ENCODE data around the gene RHOH. TPM values are rescaled to one million over a fixed set of nuclear protein-coding genes. Genes with fewer than 3 reads are reported as not detected.

Gene RHOH
- total and polyA plus RNA-seq, 2 donors = 71.2 to 109 TPM

DNA sequence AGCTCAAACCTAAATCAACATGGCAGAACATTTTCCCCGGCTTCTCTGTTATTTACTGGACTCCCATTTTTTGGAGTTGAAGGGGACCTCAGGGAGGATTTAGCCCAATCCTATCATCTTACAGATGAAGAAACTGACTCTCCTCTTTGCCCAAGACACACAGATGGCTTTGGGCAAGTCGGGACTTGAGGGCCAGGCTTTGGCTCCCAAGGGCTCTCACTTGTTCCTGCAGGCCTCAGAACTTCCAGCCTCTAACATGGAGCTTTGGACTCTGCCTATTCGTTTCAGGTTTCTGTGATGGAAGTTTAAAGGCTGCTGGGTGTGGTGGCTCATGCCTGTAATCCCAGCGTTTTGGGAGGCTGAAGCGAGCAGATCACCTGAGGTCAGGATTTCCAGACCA, 59.5 kb downstream of the RHOH start:
- Histone ChIP-seq H3K36me3 (ENCODE audit: control insufficient read depth in 2 of 2, insufficient read depth in 2 of 2, low read length in 1 of 2) (no peaks in the 10 kb centered on the region), H3K4me1 (ENCODE audit: control insufficient read depth in 2 of 2, insufficient read depth in 2 of 2, low read length in 2 of 2) (peaks cover 16 to 40% of the 10 kb centered on the region in 2 donors), H3K27me3 (ENCODE audit: control insufficient read depth in 2 of 2, insufficient read depth in 1 of 2, low read length in 1 of 2) (no peaks in the 10 kb centered on the region), H3K9me3 (ENCODE audit: control insufficient read depth in 2 of 2, insufficient read depth in 1 of 2, low read length in 1 of 2) (no peaks in the 10 kb centered on the region), H3K27ac (ENCODE audit: low read depth in 1 of 2, low read length in 1 of 2) (no peak overlapping the region), H3K4me3 (ENCODE audit: low read length in 2 of 2) (no peak overlapping the region)
- WGBS = 97% methylated on average over 5 of the region's 5 CpGs
- no peak for DNase-seq (ENCODE audit: low read depth in 6 of 9, low spot score in 9 of 9)

DNA sequence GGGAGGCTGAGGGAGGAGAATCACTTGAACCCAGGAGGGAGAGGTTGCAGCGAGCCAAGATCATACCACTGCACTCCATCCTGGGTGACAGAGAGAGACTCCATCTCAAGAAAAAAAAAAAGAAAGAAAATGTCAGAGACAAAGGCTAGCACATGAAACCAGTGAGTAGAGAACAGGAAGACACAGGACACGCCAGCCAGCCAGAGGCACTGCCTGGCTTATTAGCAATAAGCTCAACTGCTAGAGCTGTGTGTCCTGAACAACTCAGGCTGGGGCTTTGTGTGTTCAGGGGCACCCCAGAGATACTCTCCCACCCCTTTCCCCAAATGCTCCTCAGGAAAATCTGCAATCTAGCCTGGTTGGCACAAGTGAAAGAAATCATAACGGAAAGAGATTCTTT, 60.0 kb downstream of the RHOH start:
- 82% methylated on average over 3 of the region's 3 CpGs for whole genome bisulfite sequencing
- no peak for DNase-seq (ENCODE audit: low read depth in 6 of 9, low spot score in 9 of 9)
- Histone ChIP-seq H3K4me3 (ENCODE audit: low read length in 2 of 2) (no peak overlapping the region), H3K4me1 (ENCODE audit: control insufficient read depth in 2 of 2, insufficient read depth in 2 of 2, low read length in 2 of 2) (peaks cover 16 to 44% of the 10 kb centered on the region in 2 donors), H3K27ac (ENCODE audit: low read depth in 1 of 2, low read length in 1 of 2) (peak overlapping the region in 1 of 2 donors; percentile 33), H3K36me3 (ENCODE audit: control insufficient read depth in 2 of 2, insufficient read depth in 2 of 2, low read length in 1 of 2) (no peaks in the 10 kb centered on the region), H3K9me3 (ENCODE audit: control insufficient read depth in 2 of 2, insufficient read depth in 1 of 2, low read length in 1 of 2) (no peaks in the 10 kb centered on the region), H3K27me3 (ENCODE audit: control insufficient read depth in 2 of 2, insufficient read depth in 1 of 2, low read length in 1 of 2) (no peaks in the 10 kb centered on the region)

DNA sequence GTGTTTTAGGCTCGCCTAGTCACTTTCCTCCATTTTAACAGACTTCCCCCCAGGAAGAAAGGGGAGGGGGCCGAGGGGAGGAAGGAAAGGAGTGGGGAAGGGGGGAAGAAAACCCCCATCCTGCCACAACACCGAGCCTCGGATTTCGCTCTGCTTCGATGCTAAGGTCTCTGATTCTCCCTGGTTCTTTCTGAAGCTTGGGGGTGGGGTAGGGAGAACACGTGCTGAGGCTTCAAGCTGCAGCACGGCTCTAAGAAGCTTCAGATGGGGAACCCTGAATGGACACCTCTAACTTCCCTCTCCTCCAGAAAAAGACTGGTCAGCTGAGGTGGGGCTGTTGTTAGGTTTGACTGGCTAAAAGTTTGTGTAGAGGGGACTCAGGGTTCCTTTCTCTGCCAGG, 61.8 kb downstream of the RHOH start:
- peak in 4 of 9 donors; percentile 61 to 80 (median 61) for DNase-seq (ENCODE audit: low read depth in 6 of 9, low spot score in 9 of 9)
- peaks cover 16 to 45% of the 10 kb centered on the region in 2 donors for H3K4me1 ChIP-seq (ENCODE audit: control insufficient read depth in 2 of 2, insufficient read depth in 2 of 2, low read length in 2 of 2)
- H3K4me3 ChIP-seq (ENCODE audit: low read length in 2 of 2) = no peak overlapping the region
- peak overlapping the region in 1 of 2 donors; percentile 36 for H3K27ac ChIP-seq (ENCODE audit: low read depth in 1 of 2, low read length in 1 of 2)
- 8% methylated on average over 8 of the region's 8 CpGs for WGBS
- H3K9me3 ChIP-seq (ENCODE audit: control insufficient read depth in 2 of 2, insufficient read depth in 1 of 2, low read length in 1 of 2) = no peaks in the 10 kb centered on the region
- H3K36me3 ChIP-seq (ENCODE audit: control insufficient read depth in 2 of 2, insufficient read depth in 2 of 2, low read length in 1 of 2) = no peaks in the 10 kb centered on the region
- no peaks in the 10 kb centered on the region for H3K27me3 ChIP-seq (ENCODE audit: control insufficient read depth in 2 of 2, insufficient read depth in 1 of 2, low read length in 1 of 2)

DNA sequence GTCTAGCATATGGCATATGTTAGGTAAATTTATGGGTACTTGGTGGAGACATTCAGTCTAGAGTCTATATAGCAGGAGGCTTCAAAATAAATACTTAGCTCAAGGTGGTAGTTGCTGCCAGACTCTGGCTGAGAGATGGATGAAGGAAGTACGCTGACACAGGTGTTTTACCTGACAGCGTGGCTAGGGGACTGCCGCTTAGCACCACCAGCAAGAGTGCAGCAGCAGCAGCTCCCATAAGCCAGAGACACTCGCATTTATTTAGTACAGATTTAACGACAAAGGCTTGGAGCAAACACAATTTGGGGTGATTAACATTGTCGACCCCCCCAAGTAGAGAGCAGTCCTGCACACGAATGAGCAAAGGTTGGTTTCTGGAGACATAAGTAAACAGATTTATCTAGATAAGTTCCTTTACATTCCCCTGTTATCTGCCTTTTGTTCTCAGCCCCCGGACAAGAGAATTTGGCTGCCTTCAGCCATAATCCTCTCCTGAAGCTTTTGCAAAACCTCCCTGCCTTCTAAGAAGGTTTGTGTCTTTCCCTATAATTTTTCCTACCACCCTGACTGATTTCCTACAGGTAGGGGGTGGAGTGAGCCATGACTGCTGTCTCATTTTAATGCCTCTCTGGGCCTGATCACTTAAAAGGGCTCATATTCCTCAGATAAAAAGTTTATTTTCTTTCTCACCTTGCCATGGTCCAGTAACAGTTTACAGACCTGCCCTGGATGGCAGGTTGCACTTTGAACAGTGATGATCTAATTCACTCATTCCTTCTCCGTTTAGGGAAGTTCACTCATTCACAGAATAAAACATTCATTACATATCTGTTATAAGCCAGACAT, 64.6 kb downstream of the RHOH start:
- WGBS = 86% methylated on average over 9 of the region's 9 CpGs
- no peaks in the 10 kb centered on the region for H3K36me3 ChIP-seq (ENCODE audit: control insufficient read depth in 2 of 2, insufficient read depth in 2 of 2, low read length in 1 of 2)
- no peak overlapping the region for H3K27ac ChIP-seq (ENCODE audit: low read depth in 1 of 2, low read length in 1 of 2)
- H3K27me3 ChIP-seq (ENCODE audit: control insufficient read depth in 2 of 2, insufficient read depth in 1 of 2, low read length in 1 of 2) = no peaks in the 10 kb centered on the region
- H3K4me1 ChIP-seq (ENCODE audit: control insufficient read depth in 2 of 2, insufficient read depth in 2 of 2, low read length in 2 of 2) = peaks cover 36 to 48% of the 10 kb centered on the region in 2 donors
- no peaks in the 10 kb centered on the region for H3K9me3 ChIP-seq (ENCODE audit: control insufficient read depth in 2 of 2, insufficient read depth in 1 of 2, low read length in 1 of 2)
- no peak overlapping the region for H3K4me3 ChIP-seq (ENCODE audit: low read length in 2 of 2)
- DNase-seq (ENCODE audit: low read depth in 6 of 9, low spot score in 9 of 9) = no peak

DNA sequence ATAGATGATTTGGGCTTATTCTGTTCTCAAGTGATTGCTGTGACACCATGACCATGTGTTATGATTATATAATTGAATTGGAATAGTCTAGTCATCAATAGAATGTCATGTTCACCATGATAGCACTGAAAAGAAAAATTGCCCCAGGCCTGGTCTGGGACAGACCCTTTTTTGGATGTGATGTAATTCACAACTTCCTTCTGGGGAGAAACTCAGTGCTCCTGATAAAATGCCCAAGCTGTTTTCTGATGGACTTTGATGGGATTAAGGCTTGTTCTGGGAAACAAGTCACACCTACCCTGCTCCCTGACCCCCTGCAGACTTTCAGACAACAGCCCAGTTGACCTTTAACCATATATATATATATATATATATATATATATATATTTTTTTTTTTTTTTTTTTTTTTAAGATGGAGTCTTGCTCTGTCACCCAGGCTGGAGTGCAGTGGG, 65.3 kb downstream of the RHOH start:
- no peaks in the 10 kb centered on the region for H3K27me3 ChIP-seq (ENCODE audit: control insufficient read depth in 2 of 2, insufficient read depth in 1 of 2, low read length in 1 of 2)
- H3K36me3 ChIP-seq (ENCODE audit: control insufficient read depth in 2 of 2, insufficient read depth in 2 of 2, low read length in 1 of 2) = no peaks in the 10 kb centered on the region
- no peak overlapping the region for H3K27ac ChIP-seq (ENCODE audit: low read depth in 1 of 2, low read length in 1 of 2)
- no peaks in the 10 kb centered on the region for H3K9me3 ChIP-seq (ENCODE audit: control insufficient read depth in 2 of 2, insufficient read depth in 1 of 2, low read length in 1 of 2)
- no peak for DNase-seq (ENCODE audit: low read depth in 6 of 9, low spot score in 9 of 9)
- no peak overlapping the region for H3K4me3 ChIP-seq (ENCODE audit: low read length in 2 of 2)
- peaks cover 39 to 46% of the 10 kb centered on the region in 2 donors for H3K4me1 ChIP-seq (ENCODE audit: control insufficient read depth in 2 of 2, insufficient read depth in 2 of 2, low read length in 2 of 2)

DNA sequence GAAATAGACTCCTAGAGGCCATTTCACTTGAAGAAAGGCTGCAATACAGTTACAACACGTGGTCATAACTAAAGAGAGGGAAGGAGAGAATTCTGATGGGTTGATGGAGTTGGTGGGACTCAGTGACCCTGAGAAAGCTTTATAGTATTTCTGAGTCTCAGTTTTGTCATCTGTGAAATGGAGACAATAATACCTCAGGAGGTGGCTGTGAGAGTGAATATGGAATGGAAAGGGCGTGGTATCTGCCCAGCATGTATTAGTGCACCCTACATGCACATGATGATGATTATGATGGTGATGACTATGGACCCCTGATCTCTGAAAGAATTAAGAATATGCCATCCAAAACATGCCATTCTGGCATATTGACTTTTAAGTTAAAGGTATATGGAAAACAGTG, 66.0 kb downstream of the RHOH start:
- H3K4me3 ChIP-seq (ENCODE audit: low read length in 2 of 2) = no peak overlapping the region
- H3K27me3 ChIP-seq (ENCODE audit: control insufficient read depth in 2 of 2, insufficient read depth in 1 of 2, low read length in 1 of 2) = no peaks in the 10 kb centered on the region
- no peaks in the 10 kb centered on the region for H3K36me3 ChIP-seq (ENCODE audit: control insufficient read depth in 2 of 2, insufficient read depth in 2 of 2, low read length in 1 of 2)
- DNase-seq (ENCODE audit: low read depth in 6 of 9, low spot score in 9 of 9) = no peak
- H3K9me3 ChIP-seq (ENCODE audit: control insufficient read depth in 2 of 2, insufficient read depth in 1 of 2, low read length in 1 of 2) = no peaks in the 10 kb centered on the region
- no peak overlapping the region for H3K27ac ChIP-seq (ENCODE audit: low read depth in 1 of 2, low read length in 1 of 2)
- peaks cover 41 to 49% of the 10 kb centered on the region in 2 donors for H3K4me1 ChIP-seq (ENCODE audit: control insufficient read depth in 2 of 2, insufficient read depth in 2 of 2, low read length in 2 of 2)
- 97% methylated on average over 2 of the region's 2 CpGs for WGBS

DNA sequence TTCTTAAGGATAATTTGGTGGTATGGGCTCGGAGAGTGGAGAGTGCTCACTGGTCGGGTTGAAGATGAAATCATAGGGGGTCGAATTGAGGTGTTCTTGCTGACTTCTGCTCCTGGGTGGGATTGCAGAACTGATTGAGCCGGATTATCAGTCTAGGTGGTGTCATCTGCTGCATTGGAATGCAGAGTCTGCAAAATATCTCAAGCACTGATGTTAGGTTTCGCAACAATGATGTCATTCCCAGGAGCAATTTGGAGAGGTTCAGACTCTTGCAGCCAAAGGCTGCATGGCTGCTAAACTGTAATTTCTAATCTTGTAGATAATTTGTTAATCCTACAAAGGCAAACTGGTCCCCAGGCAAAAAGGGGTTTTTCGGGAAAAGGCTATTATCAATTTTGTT, 67.7 kb downstream of the RHOH start:
- H3K9me3 ChIP-seq (ENCODE audit: control insufficient read depth in 2 of 2, insufficient read depth in 1 of 2, low read length in 1 of 2) = no peaks in the 10 kb centered on the region
- H3K27ac ChIP-seq (ENCODE audit: low read depth in 1 of 2, low read length in 1 of 2) = peak overlapping the region in 1 of 2 donors; percentile 95
- H3K27me3 ChIP-seq (ENCODE audit: control insufficient read depth in 2 of 2, insufficient read depth in 1 of 2, low read length in 1 of 2) = no peaks in the 10 kb centered on the region
- no peak overlapping the region for H3K4me3 ChIP-seq (ENCODE audit: low read length in 2 of 2)
- DNase-seq (ENCODE audit: low read depth in 6 of 9, low spot score in 9 of 9) = no peak
- no peaks in the 10 kb centered on the region for H3K36me3 ChIP-seq (ENCODE audit: control insufficient read depth in 2 of 2, insufficient read depth in 2 of 2, low read length in 1 of 2)
- peaks cover 28 to 39% of the 10 kb centered on the region in 2 donors for H3K4me1 ChIP-seq (ENCODE audit: control insufficient read depth in 2 of 2, insufficient read depth in 2 of 2, low read length in 2 of 2)
- 96% methylated on average over 6 of the region's 6 CpGs for WGBS

DNA sequence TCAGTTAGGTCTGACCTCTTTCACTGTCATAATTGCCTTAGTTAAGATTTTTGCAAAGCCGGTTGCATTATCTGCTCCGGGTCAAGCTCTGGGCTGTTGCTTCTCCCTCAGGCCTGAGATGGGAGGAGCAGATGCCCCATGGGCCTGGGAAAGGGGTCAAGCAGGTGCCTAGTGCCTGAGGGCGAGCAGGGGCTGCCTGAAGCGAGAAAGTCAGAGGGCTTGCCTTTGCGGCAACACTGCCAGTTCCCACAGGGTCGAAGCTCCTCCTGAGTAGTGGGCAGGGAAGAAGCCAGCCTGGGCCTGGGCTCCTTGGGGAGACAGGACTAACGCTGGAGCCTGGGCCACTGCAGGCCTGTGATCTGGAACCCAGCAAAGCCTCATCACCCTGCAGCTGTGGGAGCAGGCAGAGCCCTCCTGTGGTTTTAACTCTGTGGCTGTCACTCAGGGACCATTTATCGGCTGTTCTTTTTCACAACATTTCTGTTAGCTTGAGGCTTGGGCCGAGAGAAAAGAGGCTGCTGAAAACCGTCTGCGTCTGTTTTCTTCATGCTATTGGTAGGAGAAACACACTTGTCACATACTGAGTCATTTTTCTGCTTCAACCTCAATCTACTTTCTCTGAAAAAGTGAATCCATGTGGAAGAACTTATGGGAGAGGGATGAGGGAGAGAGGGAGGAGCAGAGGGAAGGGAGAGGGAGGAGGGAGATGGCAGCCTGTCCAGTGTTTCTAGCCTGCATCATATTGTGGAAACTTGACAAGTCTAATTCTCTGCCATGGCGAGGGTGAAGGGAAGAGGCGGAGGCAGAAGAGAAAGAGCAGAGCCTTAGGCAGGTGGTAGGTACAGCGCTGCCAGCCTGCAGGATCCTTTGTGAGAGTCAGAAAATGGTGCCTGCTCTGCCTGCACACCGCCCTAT, 68.4 kb downstream of the RHOH start:
- no peaks in the 10 kb centered on the region for H3K27me3 ChIP-seq (ENCODE audit: control insufficient read depth in 2 of 2, insufficient read depth in 1 of 2, low read length in 1 of 2)
- H3K27ac ChIP-seq (ENCODE audit: low read depth in 1 of 2, low read length in 1 of 2) = peak overlapping the region; percentile 95
- peak in 5 of 9 donors; percentile 53 to 84 (median 71) for DNase-seq (ENCODE audit: low read depth in 6 of 9, low spot score in 9 of 9)
- H3K9me3 ChIP-seq (ENCODE audit: control insufficient read depth in 2 of 2, insufficient read depth in 1 of 2, low read length in 1 of 2) = no peaks in the 10 kb centered on the region
- H3K36me3 ChIP-seq (ENCODE audit: control insufficient read depth in 2 of 2, insufficient read depth in 2 of 2, low read length in 1 of 2) = no peaks in the 10 kb centered on the region
- 39% methylated on average over 15 of the region's 15 CpGs for WGBS
- peaks cover 28 to 35% of the 10 kb centered on the region in 2 donors for H3K4me1 ChIP-seq (ENCODE audit: control insufficient read depth in 2 of 2, insufficient read depth in 2 of 2, low read length in 2 of 2)
- peak overlapping the region; percentile 20 to 36 for H3K4me3 ChIP-seq (ENCODE audit: low read length in 2 of 2)

DNA sequence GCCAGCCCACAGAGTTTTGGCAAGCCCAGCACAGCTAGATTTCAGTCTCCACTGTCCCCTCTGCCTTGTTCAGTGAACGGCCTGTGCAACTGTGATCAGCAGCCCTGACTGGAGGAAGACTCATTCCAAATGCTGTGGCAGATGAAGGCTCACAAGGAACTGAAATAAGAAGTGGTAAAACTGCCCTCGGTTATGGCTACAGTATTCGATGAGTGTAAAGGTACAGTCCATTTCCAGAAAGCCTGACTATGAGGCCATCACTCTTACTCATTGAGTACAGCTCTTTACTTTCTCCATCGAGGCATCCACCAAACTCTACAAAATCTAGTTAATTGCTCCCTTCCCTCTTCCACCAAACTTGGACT, 69.1 kb downstream of the RHOH start:
- peak overlapping the region; percentile 95 for H3K27ac ChIP-seq (ENCODE audit: low read depth in 1 of 2, low read length in 1 of 2)
- WGBS = 78% methylated on average over 4 of the region's 4 CpGs
- peak overlapping the region in 1 of 2 donors; percentile 36 for H3K4me3 ChIP-seq (ENCODE audit: low read length in 2 of 2)
- DNase-seq (ENCODE audit: low read depth in 6 of 9, low spot score in 9 of 9) = no peak
- no peaks in the 10 kb centered on the region for H3K27me3 ChIP-seq (ENCODE audit: control insufficient read depth in 2 of 2, insufficient read depth in 1 of 2, low read length in 1 of 2)
- no peaks in the 10 kb centered on the region for H3K36me3 ChIP-seq (ENCODE audit: control insufficient read depth in 2 of 2, insufficient read depth in 2 of 2, low read length in 1 of 2)
- H3K9me3 ChIP-seq (ENCODE audit: control insufficient read depth in 2 of 2, insufficient read depth in 1 of 2, low read length in 1 of 2) = no peaks in the 10 kb centered on the region
- peaks cover 28 to 35% of the 10 kb centered on the region in 2 donors for H3K4me1 ChIP-seq (ENCODE audit: control insufficient read depth in 2 of 2, insufficient read depth in 2 of 2, low read length in 2 of 2)

Measured in thymus (tissue), 11 donors.